ENCODE results near the gene DTWD1.

DNA sequence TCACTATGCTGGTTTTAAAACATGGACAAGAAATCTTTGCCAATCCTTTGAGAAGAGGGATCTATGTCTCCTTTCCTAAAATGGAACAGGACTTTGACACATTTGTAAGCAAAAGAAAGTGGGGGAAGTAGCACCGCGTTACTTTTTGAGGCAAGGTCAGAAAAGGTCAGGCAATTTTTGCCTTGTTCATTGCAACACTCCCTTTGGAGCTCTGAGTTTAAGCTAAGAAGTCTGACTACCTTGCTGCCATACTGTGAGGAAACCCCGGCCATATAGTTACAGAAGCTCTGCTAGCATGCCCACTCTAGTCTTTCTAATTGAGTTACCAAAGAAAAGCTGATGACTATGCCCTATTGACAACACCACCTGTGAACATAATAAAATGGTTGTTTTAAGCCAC lies 1.6 kb upstream of the DTWD1 start:
- TF ChIP-seq POLR2A (IDR thresholded peaks at IDR 0.05): no peak
- TF ChIP-seq, protein P1, sequence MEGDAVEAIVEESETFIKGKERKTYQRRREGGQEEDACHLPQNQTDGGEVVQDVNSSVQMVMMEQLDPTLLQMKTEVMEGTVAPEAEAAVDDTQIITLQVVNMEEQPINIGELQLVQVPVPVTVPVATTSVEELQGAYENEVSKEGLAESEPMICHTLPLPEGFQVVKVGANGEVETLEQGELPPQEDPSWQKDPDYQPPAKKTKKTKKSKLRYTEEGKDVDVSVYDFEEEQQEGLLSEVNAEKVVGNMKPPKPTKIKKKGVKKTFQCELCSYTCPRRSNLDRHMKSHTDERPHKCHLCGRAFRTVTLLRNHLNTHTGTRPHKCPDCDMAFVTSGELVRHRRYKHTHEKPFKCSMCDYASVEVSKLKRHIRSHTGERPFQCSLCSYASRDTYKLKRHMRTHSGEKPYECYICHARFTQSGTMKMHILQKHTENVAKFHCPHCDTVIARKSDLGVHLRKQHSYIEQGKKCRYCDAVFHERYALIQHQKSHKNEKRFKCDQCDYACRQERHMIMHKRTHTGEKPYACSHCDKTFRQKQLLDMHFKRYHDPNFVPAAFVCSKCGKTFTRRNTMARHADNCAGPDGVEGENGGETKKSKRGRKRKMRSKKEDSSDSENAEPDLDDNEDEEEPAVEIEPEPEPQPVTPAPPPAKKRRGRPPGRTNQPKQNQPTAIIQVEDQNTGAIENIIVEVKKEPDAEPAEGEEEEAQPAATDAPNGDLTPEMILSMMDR (IDR thresholded peaks at IDR 0.05): no peak
